Breast epithelium (tissue), 3 donors: ENCODE measurements around the gene TBC1D8.

Experiments
- POLR2AphosphoS5 ChIP-seq, 3 donors: sonication (generic); formaldehyde crosslinking; IDR thresholded peaks; one replicate each; pipeline ENCODE4 v1.6.1; 2017; ENCODE audit warnings: antibody characterized with exemption in 3 of 3
- TF ChIP-seq, protein P1 (sequence below), 3 donors: fragments of 450-650 bp; IDR thresholded peaks; one replicate each; pipeline ENCODE4 v1.5.1; 2016 to 2017; ENCODE audit warnings: antibody characterized with exemption in 3 of 3, mild to moderate bottlenecking in 3 of 3, moderate library complexity in 3 of 3

DNA sequence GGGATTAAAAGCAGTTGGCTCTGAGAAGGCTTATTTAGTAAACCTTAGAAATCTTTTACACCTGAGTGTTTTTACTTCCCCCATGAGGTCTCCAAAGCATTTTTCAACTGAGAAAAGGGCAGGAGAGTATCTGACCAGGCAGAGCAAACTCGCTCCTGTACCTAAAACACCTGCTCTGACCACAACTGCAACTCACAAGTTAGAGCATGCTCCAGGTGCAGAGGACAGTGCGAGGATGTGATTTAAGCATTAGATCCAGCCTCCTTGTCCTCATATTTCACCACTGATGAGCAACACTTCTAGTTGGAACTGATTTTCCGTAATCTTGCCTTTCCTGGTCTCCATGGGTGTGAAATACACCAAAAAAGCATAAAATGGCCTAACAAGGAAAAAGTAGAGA, 34.5 kb upstream of the TBC1D8 start:
- TF ChIP-seq POLR2AphosphoS5 (IDR thresholded peaks at IDR 0.05) = no peak
- TF ChIP-seq, protein P1, sequence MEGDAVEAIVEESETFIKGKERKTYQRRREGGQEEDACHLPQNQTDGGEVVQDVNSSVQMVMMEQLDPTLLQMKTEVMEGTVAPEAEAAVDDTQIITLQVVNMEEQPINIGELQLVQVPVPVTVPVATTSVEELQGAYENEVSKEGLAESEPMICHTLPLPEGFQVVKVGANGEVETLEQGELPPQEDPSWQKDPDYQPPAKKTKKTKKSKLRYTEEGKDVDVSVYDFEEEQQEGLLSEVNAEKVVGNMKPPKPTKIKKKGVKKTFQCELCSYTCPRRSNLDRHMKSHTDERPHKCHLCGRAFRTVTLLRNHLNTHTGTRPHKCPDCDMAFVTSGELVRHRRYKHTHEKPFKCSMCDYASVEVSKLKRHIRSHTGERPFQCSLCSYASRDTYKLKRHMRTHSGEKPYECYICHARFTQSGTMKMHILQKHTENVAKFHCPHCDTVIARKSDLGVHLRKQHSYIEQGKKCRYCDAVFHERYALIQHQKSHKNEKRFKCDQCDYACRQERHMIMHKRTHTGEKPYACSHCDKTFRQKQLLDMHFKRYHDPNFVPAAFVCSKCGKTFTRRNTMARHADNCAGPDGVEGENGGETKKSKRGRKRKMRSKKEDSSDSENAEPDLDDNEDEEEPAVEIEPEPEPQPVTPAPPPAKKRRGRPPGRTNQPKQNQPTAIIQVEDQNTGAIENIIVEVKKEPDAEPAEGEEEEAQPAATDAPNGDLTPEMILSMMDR (IDR thresholded peaks at IDR 0.05) = no peak
